Smooth muscle cell of trachea (primary cell): ENCODE results near the gene MYOZ3. TPM values are rescaled to one million over a fixed set of nuclear protein-coding genes. Genes with fewer than 3 reads are reported as not detected.

ENCODE experiments used
- total RNA-seq: library from RNA; depleted of rRNA; stranded (reverse); fragments of >200 nt; gene quantifications from 2 replicates; pipeline ENCODE4 v1.2.1, GENCODE V29; 2014

The MYOZ3 gene, protein sequence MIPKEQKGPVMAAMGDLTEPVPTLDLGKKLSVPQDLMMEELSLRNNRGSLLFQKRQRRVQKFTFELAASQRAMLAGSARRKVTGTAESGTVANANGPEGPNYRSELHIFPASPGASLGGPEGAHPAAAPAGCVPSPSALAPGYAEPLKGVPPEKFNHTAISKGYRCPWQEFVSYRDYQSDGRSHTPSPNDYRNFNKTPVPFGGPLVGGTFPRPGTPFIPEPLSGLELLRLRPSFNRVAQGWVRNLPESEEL
- 0.44 and 1.5 TPM in 2 replicates for total RNA-seq

DNA sequence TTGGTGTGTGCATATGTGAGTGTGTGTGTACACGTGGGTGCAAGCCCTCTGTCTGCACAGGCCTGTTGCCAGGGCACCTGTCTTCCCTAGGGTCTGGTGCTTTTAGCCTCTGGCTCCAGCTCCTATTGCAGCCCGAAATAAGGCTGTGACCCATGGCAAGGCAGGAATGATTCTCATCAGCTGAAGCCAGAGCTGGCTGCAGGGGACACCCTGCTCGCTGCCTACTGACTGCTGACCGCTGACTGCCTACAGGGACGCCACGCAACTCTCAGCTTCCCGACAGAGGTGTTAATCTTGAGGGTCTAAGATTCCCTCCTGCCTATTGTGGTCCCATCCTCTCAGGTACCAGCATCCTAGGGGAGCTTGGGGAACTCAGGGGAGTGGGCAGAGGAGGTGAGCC is at the start of gene MYOZ3:
TSS of gene MYOZ3 (plus strand) at position 166 of the 400 bp plus-strand sequence. CDS start 1,691 bp downstream, outside the sequence.

DNA sequence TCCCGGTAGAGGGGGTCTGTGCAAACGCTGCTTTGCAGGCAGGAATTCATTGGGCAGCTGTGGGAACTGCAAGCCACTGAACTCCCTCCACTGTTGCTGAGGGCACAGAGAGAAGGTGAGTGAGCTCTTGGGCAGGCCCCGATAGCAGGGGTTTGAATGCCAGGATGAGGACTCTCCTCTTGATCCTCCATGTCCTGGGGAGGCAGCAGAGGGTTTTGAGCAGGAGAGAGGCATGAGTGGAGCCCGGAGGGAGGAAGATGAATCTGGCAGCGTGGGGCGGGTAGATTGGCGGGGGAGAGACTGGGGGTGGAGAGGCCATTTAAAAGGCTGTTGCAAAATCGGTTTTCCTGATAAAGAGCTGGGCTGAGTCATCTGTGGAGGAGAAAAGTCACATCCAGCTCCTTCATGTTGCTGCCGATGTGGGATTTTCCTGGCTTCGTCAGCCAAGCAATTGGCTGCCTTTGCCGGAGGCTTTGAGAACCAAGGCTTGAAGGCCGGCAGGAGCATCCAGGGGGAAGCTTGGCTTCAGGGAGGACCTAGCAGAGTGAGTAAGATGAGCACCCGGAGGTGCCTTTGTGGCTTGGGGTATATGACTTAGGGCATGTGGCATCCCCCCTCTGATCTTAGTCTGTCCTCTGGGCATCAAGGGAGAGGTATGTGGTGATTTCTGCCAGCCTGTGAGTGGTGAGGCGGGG is 20.6 kb upstream of the MYOZ3 start, which contains the start of gene SYNPO:
TSS of gene SYNPO (plus strand) at position 350 of the 695 bp plus-strand sequence. CDS start 7,616 bp downstream, outside the sequence.

DNA sequence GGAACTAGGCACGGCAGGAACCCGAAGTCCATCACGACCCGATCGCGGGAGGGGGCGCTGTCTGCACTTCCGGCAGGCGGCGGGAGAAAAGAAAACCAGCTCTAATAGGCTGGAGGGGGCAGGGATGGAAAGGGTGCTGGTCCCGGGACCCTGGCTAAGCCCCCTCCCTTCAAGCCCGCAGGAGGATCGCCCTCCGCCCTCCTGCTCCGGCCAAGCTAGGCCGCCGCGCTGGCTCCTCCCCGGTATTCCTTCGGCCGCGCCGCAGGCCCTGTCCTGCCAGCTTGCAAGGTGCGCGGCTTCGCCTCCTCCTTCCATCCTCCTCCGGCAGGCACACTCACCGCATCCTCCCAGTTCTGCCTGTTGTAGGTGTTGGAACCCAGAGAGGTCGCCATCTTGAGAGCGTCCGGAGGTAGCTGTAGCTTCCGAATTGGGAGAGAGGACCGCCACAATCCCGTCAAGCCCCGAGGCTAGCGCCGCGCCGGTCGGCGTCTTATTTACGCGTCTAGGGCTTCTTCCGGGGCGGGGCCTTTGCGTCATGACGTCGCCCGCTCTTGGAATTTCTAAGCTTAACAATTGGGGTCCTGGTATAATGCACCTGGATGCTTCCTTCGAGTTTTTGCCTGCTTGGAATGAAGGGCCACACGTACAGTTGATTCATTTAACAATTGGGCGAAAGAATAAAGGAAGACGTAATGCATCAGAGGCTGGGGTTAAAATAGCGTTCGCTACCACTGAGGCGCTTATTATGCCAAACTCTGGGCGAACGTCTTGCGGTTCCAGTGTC is 39.7 kb downstream of the MYOZ3 start, which contains the start of gene RBM22:
TSS of gene RBM22 (minus strand) at position 469 of the 784 bp plus-strand sequence. CDS start at position 392, 77 bp downstream.

Other genes with a start within 250 kb of the MYOZ3 start
- 0.44 and 7.8 TPM in 2 replicates for gene CD74, start 248.3 kb upstream of the MYOZ3 start, total RNA-seq
- 1,590 and 3,512 TPM in 2 replicates for gene RPS14, start 211.5 kb upstream of the MYOZ3 start, total RNA-seq
- gene NDST1, start 153.1 kb upstream of the MYOZ3 start, total RNA-seq: 63.0 and 103 TPM in 2 replicates
- 3.3 and 12.9 TPM in 2 replicates for gene SYNPO, start 20.6 kb upstream of the MYOZ3 start, total RNA-seq
- gene RBM22, start 39.8 kb downstream of the MYOZ3 start, total RNA-seq: 22.8 and 24.1 TPM in 2 replicates
- 72.0 and 72.9 TPM in 2 replicates for gene DCTN4, start 97.8 kb downstream of the MYOZ3 start, total RNA-seq
- gene SMIM3, start 117.5 kb downstream of the MYOZ3 start, total RNA-seq: 49.2 and 62.0 TPM in 2 replicates
- gene IRGM, start 185.3 kb downstream of the MYOZ3 start, total RNA-seq: not detected in 2 replicates
- 5.1 and 14.1 TPM in 2 replicates for gene ZNF300, start 243.7 kb downstream of the MYOZ3 start, total RNA-seq